ENCODE measurements around the gene FFAR1.

FFAR1 gene

GRCh38 chr19:35347171-35347929 is at the start of gene FFAR1:
FFAR1 (plus strand) TSS chr19:35347902; CDS start chr19:35351552, 3,650 bp downstream.
- Mint-ChIP-seq H3K36me3 (peaks cover 25% of the 10 kb centered on the region), H3K9me3 (no peaks in the 10 kb centered on the region), H3K4me3 (peak within 1 kb of the TSS; percentile 72), H3K27ac (peak within 1 kb of the TSS; percentile 94), H3K4me1 (peaks cover 37% of the 10 kb centered on the region)
- DNase-seq (ENCODE audit: low spot score in 2 of 2) = peak in 1 of 2 donors; percentile 64
- ATAC-seq = peak; percentile 79

- H3K9me3 Mint-ChIP-seq = no peaks in the 10 kb centered on the region
- H3K4me3 Mint-ChIP-seq = no peak overlapping the region
- peaks cover 6% of the 10 kb centered on the region for H3K4me1 Mint-ChIP-seq
- ATAC-seq = no peak
- H3K36me3 Mint-ChIP-seq = no peaks in the 10 kb centered on the region
- DNase-seq (ENCODE audit: low spot score in 2 of 2) = no peak
- no peak overlapping the region for H3K27ac Mint-ChIP-seq
Measured at GRCh38 chr19:35297922-35298321, 49.8 kb upstream of the FFAR1 start.

GRCh38 chr19:35298561-35298972 is 49.1 kb upstream of the FFAR1 start:
- no peaks in the 10 kb centered on the region for H3K36me3 Mint-ChIP-seq
- ATAC-seq = no peak

GRCh38 chr19:35299523-35300338 is 48.0 kb upstream of the FFAR1 start:
- no peak for DNase-seq (ENCODE audit: low spot score in 2 of 2)
- H3K9me3 Mint-ChIP-seq = no peaks in the 10 kb centered on the region
- H3K27ac Mint-ChIP-seq = no peak overlapping the region
- H3K36me3 Mint-ChIP-seq = no peaks in the 10 kb centered on the region
- H3K4me3 Mint-ChIP-seq = no peak overlapping the region
- no peak for ATAC-seq
- peaks cover 6% of the 10 kb centered on the region for H3K4me1 Mint-ChIP-seq

More at GRCh38 chr19:35298561-35298972, 49.1 kb upstream of the FFAR1 start:
- Mint-ChIP-seq H3K4me1 (peaks cover 6% of the 10 kb centered on the region), H3K4me3 (no peak overlapping the region), H3K27ac (no peak overlapping the region), H3K9me3 (no peaks in the 10 kb centered on the region)
- DNase-seq (ENCODE audit: low spot score in 2 of 2) = no peak

- Mint-ChIP-seq H3K4me3 (no peak overlapping the region), H3K36me3 (no peaks in the 10 kb centered on the region), H3K4me1 (peaks cover 6% of the 10 kb centered on the region), H3K9me3 (no peaks in the 10 kb centered on the region), H3K27ac (no peak overlapping the region)
- DNase-seq (ENCODE audit: low spot score in 2 of 2) (no peak), ATAC-seq (no peak)
Measured at GRCh38 chr19:35300339-35300649, 47.4 kb upstream of the FFAR1 start.

- ATAC-seq (no peak), DNase-seq (ENCODE audit: low spot score in 2 of 2) (no peak)
- H3K4me3 Mint-ChIP-seq = no peak overlapping the region
- H3K36me3 Mint-ChIP-seq = no peaks in the 10 kb centered on the region
- no peaks in the 10 kb centered on the region for H3K4me1 Mint-ChIP-seq
- no peaks in the 10 kb centered on the region for H3K9me3 Mint-ChIP-seq
- no peak overlapping the region for H3K27ac Mint-ChIP-seq
Measured at GRCh38 chr19:35301961-35302360, 45.7 kb upstream of the FFAR1 start.

GRCh38 chr19:35302446-35302845 is 45.3 kb upstream of the FFAR1 start:
- Mint-ChIP-seq H3K4me1 (no peaks in the 10 kb centered on the region), H3K4me3 (no peak overlapping the region), H3K9me3 (no peaks in the 10 kb centered on the region), H3K36me3 (no peaks in the 10 kb centered on the region), H3K27ac (no peak overlapping the region)
- DNase-seq (ENCODE audit: low spot score in 2 of 2) = no peak
- no peak for ATAC-seq

GRCh38 chr19:35303357-35303915 is 44.3 kb upstream of the FFAR1 start:
- DNase-seq (ENCODE audit: low spot score in 2 of 2) = no peak
- H3K4me3 Mint-ChIP-seq = no peak overlapping the region
- no peak for ATAC-seq
- no peak overlapping the region for H3K27ac Mint-ChIP-seq
- no peaks in the 10 kb centered on the region for H3K36me3 Mint-ChIP-seq
- H3K9me3 Mint-ChIP-seq = no peaks in the 10 kb centered on the region
- no peaks in the 10 kb centered on the region for H3K4me1 Mint-ChIP-seq

- no peak overlapping the region for H3K27ac Mint-ChIP-seq
- no peaks in the 10 kb centered on the region for H3K9me3 Mint-ChIP-seq
- no peaks in the 10 kb centered on the region for H3K36me3 Mint-ChIP-seq
- no peak for DNase-seq (ENCODE audit: low spot score in 2 of 2)
- no peak overlapping the region for H3K4me3 Mint-ChIP-seq
- H3K4me1 Mint-ChIP-seq = no peaks in the 10 kb centered on the region
- ATAC-seq = no peak
Measured at GRCh38 chr19:35304036-35304435, 43.7 kb upstream of the FFAR1 start.

- no peaks in the 10 kb centered on the region for H3K4me1 Mint-ChIP-seq
- ATAC-seq (no peak), DNase-seq (ENCODE audit: low spot score in 2 of 2) (no peak)
- no peak overlapping the region for H3K27ac Mint-ChIP-seq
- H3K4me3 Mint-ChIP-seq = no peak overlapping the region
- H3K9me3 Mint-ChIP-seq = no peaks in the 10 kb centered on the region
- H3K36me3 Mint-ChIP-seq = no peaks in the 10 kb centered on the region
Measured at GRCh38 chr19:35305181-35305580, 42.5 kb upstream of the FFAR1 start.

- ATAC-seq (no peak), DNase-seq (ENCODE audit: low spot score in 2 of 2) (no peak)
- Mint-ChIP-seq H3K27ac (no peak overlapping the region), H3K4me1 (no peaks in the 10 kb centered on the region), H3K9me3 (no peaks in the 10 kb centered on the region), H3K36me3 (no peaks in the 10 kb centered on the region), H3K4me3 (no peak overlapping the region)
Measured at GRCh38 chr19:35306473-35307246, 41.0 kb upstream of the FFAR1 start.

- DNase-seq (ENCODE audit: low spot score in 2 of 2) = no peak
Measured at GRCh38 chr19:35307931-35308330, 39.8 kb upstream of the FFAR1 start.

GRCh38 chr19:35308910-35309309 is 38.8 kb upstream of the FFAR1 start:
- DNase-seq (ENCODE audit: low spot score in 2 of 2) (no peak), ATAC-seq (no peak)
- H3K27ac Mint-ChIP-seq = peak overlapping the region; percentile 8

More at GRCh38 chr19:35307931-35308330, 39.8 kb upstream of the FFAR1 start:
- no peak for ATAC-seq
- H3K9me3 Mint-ChIP-seq = no peaks in the 10 kb centered on the region
- H3K4me1 Mint-ChIP-seq = no peaks in the 10 kb centered on the region
- H3K4me3 Mint-ChIP-seq = no peak overlapping the region
- H3K36me3 Mint-ChIP-seq = no peaks in the 10 kb centered on the region
- no peak overlapping the region for H3K27ac Mint-ChIP-seq

GRCh38 chr19:35309481-35310279 is 38.0 kb upstream of the FFAR1 start:
- no peak overlapping the region for H3K27ac Mint-ChIP-seq
- no peaks in the 10 kb centered on the region for H3K36me3 Mint-ChIP-seq
- H3K4me3 Mint-ChIP-seq = no peak overlapping the region
- no peak for ATAC-seq
- no peaks in the 10 kb centered on the region for H3K4me1 Mint-ChIP-seq
- no peak for DNase-seq (ENCODE audit: low spot score in 2 of 2)
- no peaks in the 10 kb centered on the region for H3K9me3 Mint-ChIP-seq

More at GRCh38 chr19:35308910-35309309, 38.8 kb upstream of the FFAR1 start:
- H3K4me3 Mint-ChIP-seq = no peak overlapping the region
- H3K9me3 Mint-ChIP-seq = no peaks in the 10 kb centered on the region
- H3K4me1 Mint-ChIP-seq = no peaks in the 10 kb centered on the region
- no peaks in the 10 kb centered on the region for H3K36me3 Mint-ChIP-seq

Data from stimulated activated effector memory CD8-positive, alpha-beta T cell treated with anti-CD3 and anti-CD28 coated beads, Interleukin-12 subunit alpha, Interleukin-12 subunit beta, amount 100 ng/mL, for 72 hours (primary cell).